PC-3 (cell line): Measurements from ENCODE around the gene MLPH. TPM values are rescaled to one million over a fixed set of nuclear protein-coding genes. Genes with fewer than 3 reads are reported as not detected.

ENCODE experiments used
- ATAC-seq: fragments of 200-7000 bp; cut with Tn5 transposase; 2 replicates; pipeline ENCODE4 v1.9.1; 2020; ENCODE audit warnings: mild to moderate bottlenecking, moderate library complexity
- BruUV-seq: library from RNA; stranded (reverse); fragments of 400-500 nt; replicated peaks from 2 replicates; lab custom pipeline; 2021; lab: Mats Ljungman, UMichigan
- CTCF ChIA-PET: fragments of 300-600 bp; sonication (Branson Sonifier 250); formaldehyde crosslinking; loops from one replicate; lab custom pipeline; 2022; ENCODE audit warnings: antibody characterized with exemption; lab: Charles Lee
- POLR2A ChIA-PET: fragments of 300-600 bp; sonication (Branson Sonifier 250); formaldehyde crosslinking; loops from one replicate; lab custom pipeline; 2022; ENCODE audit warnings: antibody characterized with exemption; ENCODE audit not compliant: unreplicated experiment; lab: Charles Lee
- DNase-seq: peaks from one replicate; pipeline ENCODE4 v3.0.0-alpha.2; 2015
- H2AFZ ChIP-seq: fragments of 300-600 bp; sonication (generic); 2 replicates; pipeline ENCODE4 v1.6.0; 2016; ENCODE audit warnings: antibody characterized with exemption, low read length
- H3F3A ChIP-seq: fragments of 300-600 bp; sonication (generic); one replicate; pipeline ENCODE4 v1.6.0; 2017; ENCODE audit warnings: antibody characterized with exemption, low read length, control low read depth, mild to moderate bottlenecking; ENCODE audit not compliant: unreplicated experiment
- H3K27ac ChIP-seq: fragments of 300-600 bp; sonication (generic); 2 replicates; pipeline ENCODE4 v1.5.1; 2016; ENCODE audit warnings: mild to moderate bottlenecking, low read length
- H3K27me3 ChIP-seq: fragments of 300-600 bp; sonication (generic); 2 replicates; pipeline ENCODE4 v1.6.1; 2016; ENCODE audit warnings: low read length, mixed read lengths
- H3K36me3 ChIP-seq: fragments of 300-600 bp; sonication (generic); 2 replicates; pipeline ENCODE4 v1.6.1; 2016; ENCODE audit warnings: low read depth, mixed run types, low read length, mixed read lengths
- H3K4me1 ChIP-seq: fragments of 300-600 bp; sonication (generic); 2 replicates; pipeline ENCODE4 v1.5.1; 2016; ENCODE audit warnings: low read length; ENCODE audit not compliant: insufficient read depth
- H3K4me2 ChIP-seq: fragments of 300-600 bp; sonication (generic); 2 replicates; pipeline ENCODE4 v1.6.0; 2016; ENCODE audit warnings: low read length
- H3K4me3 ChIP-seq: fragments of 300-600 bp; sonication (generic); 2 replicates; pipeline ENCODE4 v1.5.1; 2016; ENCODE audit warnings: mild to moderate bottlenecking, low read length, mixed read lengths
- H3K79me2 ChIP-seq: fragments of 300-600 bp; sonication (generic); 2 replicates; pipeline ENCODE4 v1.6.1; 2017; ENCODE audit warnings: low read length, mixed read lengths
- H3K9ac ChIP-seq: fragments of 300-600 bp; sonication (generic); 2 replicates; pipeline ENCODE4 v1.6.0; 2016; ENCODE audit warnings: mild to moderate bottlenecking, low read length
- H3K9me2 ChIP-seq: fragments of 300-600 bp; sonication (generic); replicated peaks from 2 replicates; pipeline ENCODE4 v1.6.1; 2016; ENCODE audit warnings: mixed run types, low read length, mixed read lengths
- H3K9me3 ChIP-seq: fragments of 300-600 bp; sonication (generic); 2 replicates; pipeline ENCODE4 v1.6.1; 2016; ENCODE audit warnings: low read length, mixed read lengths
- H4K20me1 ChIP-seq: fragments of 300-600 bp; sonication (generic); 2 replicates; pipeline ENCODE4 v1.6.1; 2016; ENCODE audit warnings: low read length, mixed read lengths
- EZH2 ChIP-seq: fragments of 300-600 bp; sonication (generic); IDR thresholded peaks from one replicate; pipeline ENCODE4 v1.6.1; 2017; ENCODE audit warnings: antibody characterized with exemption, mild to moderate bottlenecking, low read length; ENCODE audit not compliant: unreplicated experiment
- EZH2phosphoT487 ChIP-seq: fragments of 300-600 bp; sonication (generic); IDR thresholded peaks from 2 replicates; pipeline ENCODE4 v1.6.1; 2018; ENCODE audit warnings: mild to moderate bottlenecking, antibody characterized with exemption, low read length, borderline replicate concordance
- intact Hi-C: fragments of 100-400 bp; cut with micrococcal nuclease; formaldehyde crosslinking; loops from 2 replicates; pipeline ENCODE4 v1.9.0; 2023
- total RNA-seq: library from RNA; depleted of rRNA; stranded (reverse); fragments of >200 nt; gene quantifications from 2 replicates; pipeline ENCODE4 v1.2.3, GENCODE V29; 2014
- TF ChIP-seq, protein P1 (sequence below): fragments of 300-600 bp; sonication (generic); conservative IDR thresholded peaks from 2 replicates; pipeline ENCODE4 v1.5.1; 2017; ENCODE audit warnings: antibody characterized with exemption, low read depth, mild to moderate bottlenecking, low read length

MLPH gene
- total RNA-seq, 1 experiment from 2014 or later: 201 TPM

DNA sequence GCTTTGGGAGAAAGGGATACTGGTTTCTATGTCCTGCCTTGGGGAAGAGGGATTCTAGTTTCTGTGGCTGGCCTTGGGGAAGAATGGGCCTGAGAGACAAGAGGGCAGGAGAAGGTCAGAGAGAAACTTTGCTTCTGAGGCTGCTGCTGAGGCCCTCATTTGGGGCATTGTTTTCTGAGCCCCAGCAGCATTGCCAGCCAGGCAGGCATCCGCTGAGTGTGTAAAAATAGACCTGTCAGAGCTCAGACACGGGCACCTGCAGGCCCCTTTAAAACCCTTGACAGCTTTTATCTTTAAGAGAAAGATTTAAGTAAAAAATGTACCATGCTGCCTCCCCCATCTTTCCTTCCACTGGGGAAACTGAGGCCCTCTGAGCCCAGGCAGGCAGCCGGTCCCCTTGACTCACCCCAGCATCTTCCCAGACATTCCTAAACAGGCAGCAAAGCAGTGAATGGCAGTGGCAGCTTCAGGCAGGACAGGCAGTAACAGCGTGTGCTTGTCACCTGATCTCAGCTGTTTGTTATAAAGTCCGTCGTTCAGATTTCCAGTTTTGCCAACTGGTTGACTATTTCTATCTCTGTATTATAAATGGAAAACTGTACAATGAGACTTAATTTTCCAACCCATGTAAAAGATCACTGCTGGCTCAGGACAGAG, 27.6 kb downstream of the MLPH start:
- Histone ChIP-seq H3K36me3 (peaks cover 87% of the 10 kb centered on the region), H3K9me2 (no peaks in the 10 kb centered on the region; the same call in 1 of the 2 replicates), H3K9ac (no peak overlapping the region), H3K27ac (no peak overlapping the region), H2AFZ (no peak overlapping the region), H3K4me1 (no peaks in the 10 kb centered on the region), H3K27me3 (no peaks in the 10 kb centered on the region), H3K4me3 (no peak overlapping the region), H3F3A (no peaks in the 10 kb centered on the region), H3K4me2 (no peak overlapping the region), H3K9me3 (no peaks in the 10 kb centered on the region), H4K20me1 (no peaks in the 10 kb centered on the region), H3K79me2 (peaks cover 45% of the 10 kb centered on the region)
- no peak for ATAC-seq
- POLR2A ChIA-PET: no interaction called here
- intact Hi-C loops: loop anchor here (5.0 kb wide), 2 partner anchors 37 to 58 kb away; no protein-coding TSS in a partner anchor
- BruUV-seq: no TSS peak
- CTCF ChIA-PET: no interaction called here
- TF ChIP-seq EZH2 (no peak), EZH2phosphoT487 (no peak)
- TF ChIP-seq, protein P1, sequence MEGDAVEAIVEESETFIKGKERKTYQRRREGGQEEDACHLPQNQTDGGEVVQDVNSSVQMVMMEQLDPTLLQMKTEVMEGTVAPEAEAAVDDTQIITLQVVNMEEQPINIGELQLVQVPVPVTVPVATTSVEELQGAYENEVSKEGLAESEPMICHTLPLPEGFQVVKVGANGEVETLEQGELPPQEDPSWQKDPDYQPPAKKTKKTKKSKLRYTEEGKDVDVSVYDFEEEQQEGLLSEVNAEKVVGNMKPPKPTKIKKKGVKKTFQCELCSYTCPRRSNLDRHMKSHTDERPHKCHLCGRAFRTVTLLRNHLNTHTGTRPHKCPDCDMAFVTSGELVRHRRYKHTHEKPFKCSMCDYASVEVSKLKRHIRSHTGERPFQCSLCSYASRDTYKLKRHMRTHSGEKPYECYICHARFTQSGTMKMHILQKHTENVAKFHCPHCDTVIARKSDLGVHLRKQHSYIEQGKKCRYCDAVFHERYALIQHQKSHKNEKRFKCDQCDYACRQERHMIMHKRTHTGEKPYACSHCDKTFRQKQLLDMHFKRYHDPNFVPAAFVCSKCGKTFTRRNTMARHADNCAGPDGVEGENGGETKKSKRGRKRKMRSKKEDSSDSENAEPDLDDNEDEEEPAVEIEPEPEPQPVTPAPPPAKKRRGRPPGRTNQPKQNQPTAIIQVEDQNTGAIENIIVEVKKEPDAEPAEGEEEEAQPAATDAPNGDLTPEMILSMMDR: no peak
- no peak for DNase-seq

- intact Hi-C loops: no loop called here
- ATAC-seq: no peak
- no peak for DNase-seq
- Histone ChIP-seq H4K20me1 (no peaks in the 10 kb centered on the region), H3F3A (no peaks in the 10 kb centered on the region), H3K27ac (no peak overlapping the region), H3K9me2 (no peaks in the 10 kb centered on the region; the same call in 1 of the 2 replicates), H3K9me3 (no peaks in the 10 kb centered on the region), H3K27me3 (no peaks in the 10 kb centered on the region), H3K4me2 (no peak overlapping the region), H2AFZ (no peak overlapping the region), H3K36me3 (peaks cover 82% of the 10 kb centered on the region), H3K4me3 (no peak overlapping the region), H3K4me1 (no peaks in the 10 kb centered on the region), H3K9ac (no peak overlapping the region), H3K79me2 (peaks cover 39% of the 10 kb centered on the region)
- POLR2A ChIA-PET: no interaction called here
- TF ChIP-seq EZH2: no peak
- TF ChIP-seq EZH2phosphoT487: no peak
- TF ChIP-seq, protein P1: no peak
- CTCF ChIA-PET: no interaction called here
- no TSS peak for BruUV-seq
These were observed 28.1 kb downstream of the MLPH start for GRCh38 chr2:237515166-237515565.

GRCh38 chr2:237515621-237516275, 28.7 kb downstream of the MLPH start:
- H3K27ac ChIP-seq: no peak overlapping the region
- intact Hi-C loops: no loop called here
- POLR2A ChIA-PET: no interaction called here

More at GRCh38 chr2:237515621-237516275, 28.7 kb downstream of the MLPH start:
- no peaks in the 10 kb centered on the region for H3K9me3 ChIP-seq
- peaks cover 35% of the 10 kb centered on the region for H3K79me2 ChIP-seq
- CTCF ChIA-PET: no interaction called here
- H4K20me1 ChIP-seq: no peaks in the 10 kb centered on the region
- H3K9me2 ChIP-seq: no peaks in the 10 kb centered on the region; the same call in 1 of the 2 replicates
- H3F3A ChIP-seq: no peaks in the 10 kb centered on the region
- H3K4me1 ChIP-seq: no peaks in the 10 kb centered on the region
- no peak overlapping the region for H3K9ac ChIP-seq
- H2AFZ ChIP-seq: no peak overlapping the region
- no TSS peak for BruUV-seq
- peaks cover 76% of the 10 kb centered on the region for H3K36me3 ChIP-seq
- TF ChIP-seq, protein P1: no peak
- no peak for TF ChIP-seq EZH2phosphoT487
- TF ChIP-seq EZH2: no peak
- H3K27me3 ChIP-seq: no peaks in the 10 kb centered on the region
- ATAC-seq: no peak
- H3K4me3 ChIP-seq: no peak overlapping the region
- no peak overlapping the region for H3K4me2 ChIP-seq
- no peak for DNase-seq
